ENCODE data around the gene SAMSN1. TPM values are rescaled to one million over a fixed set of nuclear protein-coding genes. Genes with fewer than 3 reads are reported as not detected.

The SAMSN1 gene
- total RNA-seq, 1 experiment from 2014 or later = 2.8 TPM

DNA sequence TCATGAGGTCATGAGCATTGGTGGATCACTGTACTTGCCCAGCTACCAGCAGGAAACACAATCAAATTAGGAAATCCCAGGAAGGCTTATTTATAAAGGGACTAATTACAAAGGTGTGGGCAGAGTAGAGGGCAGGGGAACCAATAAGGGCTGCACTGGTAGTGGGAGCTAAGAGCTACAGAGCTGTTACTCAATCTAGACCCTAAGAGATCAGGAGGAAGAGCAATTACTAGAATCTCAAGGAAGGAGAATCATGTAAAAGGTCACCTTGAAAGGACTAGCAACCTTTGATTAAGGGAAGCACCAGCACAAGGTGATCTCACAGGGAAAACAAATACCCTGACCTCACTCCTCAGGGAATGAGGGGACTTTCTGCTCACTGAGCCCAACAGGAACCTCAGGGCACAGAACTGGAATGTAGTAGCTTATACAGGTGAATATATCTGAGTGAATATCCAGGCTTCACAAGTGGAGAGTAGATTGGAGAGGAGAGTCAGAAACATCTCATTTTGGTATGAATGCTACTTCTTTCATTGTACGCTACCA lies 66.8 kb downstream of the SAMSN1 start:
- no CpG with 5 or more reads among the region's 1 CpG for WGBS (ENCODE audit: extremely low coverage, insufficient read length, low lambda C conversion rate)
- H2BK15ac ChIP-seq (ENCODE audit: low read depth, low read length) = no peak overlapping the region
- H3K9me3 Mint-ChIP-seq = no peaks in the 10 kb centered on the region; a peak in 2 of 5 replicates

More for the DNA sequence above, 66.8 kb downstream of the SAMSN1 start:
- Mint-ChIP-seq H3K4me3 (no peak overlapping the region), H3K27me3 (ENCODE audit: low read depth) (no peaks in the 10 kb centered on the region), H3K27ac (no peak overlapping the region), H3K36me3 (ENCODE audit: insufficient read depth in 1 of 3, low read depth in 3 of 3) (no peaks in the 10 kb centered on the region), H3K4me1 (no peaks in the 10 kb centered on the region)
- no peak overlapping the region for H2BK120ac ChIP-seq (ENCODE audit: low read depth, low read length, poor library complexity, severe bottlenecking)
- no peak overlapping the region for H3K18ac ChIP-seq (ENCODE audit: insufficient read length, low read depth, low read length)
- DNase-seq = no peak
- no peak overlapping the region for H3K27ac ChIP-seq (ENCODE audit: insufficient read length, low read depth, low read length)
- H3K27me3 ChIP-seq (ENCODE audit: insufficient read depth, low read length) = no peaks in the 10 kb centered on the region
- H2BK12ac ChIP-seq (ENCODE audit: insufficient read length, low read depth, low read length) = no peak overlapping the region
- no peak overlapping the region for H4K91ac ChIP-seq (ENCODE audit: insufficient read length, low read depth, low read length)
- TF ChIP-seq CTCF (conservative IDR thresholded peaks at IDR 0.05) = no peak
- no peaks in the 10 kb centered on the region for H3K9me3 ChIP-seq (ENCODE audit: control insufficient read depth, low read depth, low read length)
- no peak overlapping the region for H4K8ac ChIP-seq (replicated peaks; ENCODE audit: insufficient read length, low read depth, low read length)
- no peak overlapping the region for H3K4me2 ChIP-seq (ENCODE audit: insufficient read depth, insufficient read length, low read length)
- no peak overlapping the region for H3K9ac ChIP-seq (ENCODE audit: extremely low read depth, insufficient read length, low read length)
- no peaks in the 10 kb centered on the region for H3K23me2 ChIP-seq (ENCODE audit: insufficient read length, low read depth, low read length, poor library complexity, severe bottlenecking)
- H4K20me1 ChIP-seq (ENCODE audit: control insufficient read depth, insufficient read depth, insufficient read length) = no peaks in the 10 kb centered on the region
- no peak overlapping the region for H3K23ac ChIP-seq (ENCODE audit: insufficient read length, low read depth, low read length)
- no peaks in the 10 kb centered on the region for H3K4me1 ChIP-seq (ENCODE audit: insufficient read depth, low read length)
- H4K5ac ChIP-seq (ENCODE audit: insufficient read length, low read depth, low read length) = no peak overlapping the region
- no peak overlapping the region for H3K56ac ChIP-seq (ENCODE audit: insufficient read length, low read depth, low read length)
- no peak overlapping the region for H3K4ac ChIP-seq (ENCODE audit: low read depth, low read length)
- H3T11ph ChIP-seq (ENCODE audit: low read length) = no peak overlapping the region
- no peak overlapping the region for H3K14ac ChIP-seq (ENCODE audit: insufficient read depth, low read length)
- H3K79me2 ChIP-seq (ENCODE audit: insufficient read depth, low read length) = no peaks in the 10 kb centered on the region
- H2BK20ac ChIP-seq (ENCODE audit: low read depth, low read length, poor library complexity, severe bottlenecking) = no peak overlapping the region
- H2BK5ac ChIP-seq (ENCODE audit: insufficient read length, low read length) = no peak overlapping the region
- no peak overlapping the region for H2AK5ac ChIP-seq (ENCODE audit: insufficient read length, low read length)
- H3K79me1 ChIP-seq (ENCODE audit: insufficient read depth, low read depth, low read length, poor library complexity, severe bottlenecking) = no peaks in the 10 kb centered on the region
- H2AFZ ChIP-seq (ENCODE audit: low read length) = no peak overlapping the region

Measured in H9 (cell line).